ENCODE data around the gene FAAH.

GRCh38 chr1:46450160-46450517 lies 56.0 kb downstream of the FAAH start:
- TF ChIP-seq CTCF (conservative IDR thresholded peaks at IDR 0.05; ENCODE audit: low read length): no peak
- no peak for TF ChIP-seq EZH2phosphoT487 (IDR thresholded peaks at IDR 0.05; ENCODE audit: borderline replicate concordance, low read depth, low read length)

All from OCI-LY7 (cell line).